Measurements from ENCODE around the gene PTCH1.

GRCh38 chr9:95556521-95556920 lies 39.8 kb upstream of the PTCH1 start:
- TF ChIP-seq POLR2A (IDR thresholded peaks at IDR 0.05) (no peak), CTCF (IDR thresholded peaks at IDR 0.05 in 4 of 5, conservative IDR thresholded peaks at IDR 0.05 in 1 of 5) (no peak)
